ENCODE data around the gene LYL1. TPM values are rescaled to one million over a fixed set of nuclear protein-coding genes. Genes with fewer than 3 reads are reported as not detected.

Gene LYL1
- total and polyA plus RNA-seq, 2 of the 13 experiments (the other 11 are each of a cell fraction or from before 2014, with no cell fraction given) = 0.75 to 0.92 TPM

DNA sequence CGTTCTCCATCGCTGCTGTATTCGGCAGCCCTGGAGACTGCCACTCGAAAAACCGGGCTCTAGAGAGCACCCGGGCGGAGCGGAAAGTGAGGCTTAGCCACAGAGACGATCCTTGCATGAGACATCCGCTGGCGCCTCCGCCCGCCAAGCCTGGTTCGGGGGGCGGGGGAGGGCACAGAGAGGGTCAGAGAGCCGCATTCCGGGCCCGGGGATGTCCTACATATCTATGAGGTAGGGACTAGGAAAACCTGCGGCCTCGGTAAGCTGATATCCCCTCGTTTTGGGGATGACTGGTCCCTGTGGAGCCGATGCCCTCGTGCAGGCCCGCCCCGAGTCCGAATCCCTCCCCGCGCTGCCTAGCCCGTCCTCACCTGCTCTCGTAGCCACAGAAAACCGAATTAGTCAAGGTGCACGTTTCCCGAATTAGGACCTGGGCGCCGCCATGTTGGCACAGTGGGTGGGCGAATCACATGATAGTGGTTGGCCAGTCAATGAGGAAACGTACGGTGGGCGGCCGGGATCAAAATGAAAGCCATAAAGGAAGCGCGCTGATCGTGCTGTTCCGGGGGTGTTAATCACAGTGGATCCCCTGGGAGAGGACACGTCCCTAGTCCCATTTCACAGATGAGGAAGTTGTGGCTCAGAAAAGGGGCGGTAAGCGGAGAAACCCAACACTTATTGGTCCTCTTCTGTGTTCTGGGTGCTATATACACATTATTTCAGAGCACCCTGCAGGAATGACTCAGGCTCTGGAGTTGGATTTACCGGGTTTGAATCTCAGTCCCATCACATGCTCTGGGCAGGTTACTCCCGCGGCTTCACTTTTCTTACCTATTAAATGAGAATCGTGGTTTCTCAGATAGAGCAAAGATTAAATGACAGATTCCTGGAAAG, 13.9 kb upstream of the LYL1 start, which contains the start of gene TRMT1 (continued):
- no peak for TF ChIP-seq SKIL (CRISPR knock-in tag; IDR thresholded peaks at IDR 0.05; ENCODE audit: borderline replicate concordance)
- TF ChIP-seq ZNF446 (CRISPR knock-in tag; IDR thresholded peaks at IDR 0.05) = no peak
- peak; percentile 78; the same call in 1 of the 2 replicates for TF ChIP-seq ZNF704 (CRISPR knock-in tag; IDR thresholded peaks at IDR 0.05; ENCODE audit: borderline replicate concordance)
- TF ChIP-seq ZNF3 (CRISPR knock-in tag; IDR thresholded peaks at IDR 0.05) = no peak
- TF ChIP-seq, protein P1, sequence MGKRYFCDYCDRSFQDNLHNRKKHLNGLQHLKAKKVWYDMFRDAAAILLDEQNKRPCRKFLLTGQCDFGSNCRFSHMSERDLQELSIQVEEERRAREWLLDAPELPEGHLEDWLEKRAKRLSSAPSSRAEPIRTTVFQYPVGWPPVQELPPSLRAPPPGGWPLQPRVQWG (CRISPR knock-in tag; IDR thresholded peaks at IDR 0.05; ENCODE audit: borderline replicate concordance, low read depth) = no peak
- TF ChIP-seq ZNF710 (CRISPR knock-in tag; IDR thresholded peaks at IDR 0.05; ENCODE audit: borderline replicate concordance) = no peak
- no peak for TF ChIP-seq ZNF512B (CRISPR knock-in tag; IDR thresholded peaks at IDR 0.05; ENCODE audit: borderline replicate concordance)
- TF ChIP-seq RCOR2 (CRISPR knock-in tag; IDR thresholded peaks at IDR 0.05) = peak; percentile 97
- no peak for TF ChIP-seq ZNF207 (IDR thresholded peaks at IDR 0.05; ENCODE audit: borderline replicate concordance)
- TF ChIP-seq, protein P2, sequence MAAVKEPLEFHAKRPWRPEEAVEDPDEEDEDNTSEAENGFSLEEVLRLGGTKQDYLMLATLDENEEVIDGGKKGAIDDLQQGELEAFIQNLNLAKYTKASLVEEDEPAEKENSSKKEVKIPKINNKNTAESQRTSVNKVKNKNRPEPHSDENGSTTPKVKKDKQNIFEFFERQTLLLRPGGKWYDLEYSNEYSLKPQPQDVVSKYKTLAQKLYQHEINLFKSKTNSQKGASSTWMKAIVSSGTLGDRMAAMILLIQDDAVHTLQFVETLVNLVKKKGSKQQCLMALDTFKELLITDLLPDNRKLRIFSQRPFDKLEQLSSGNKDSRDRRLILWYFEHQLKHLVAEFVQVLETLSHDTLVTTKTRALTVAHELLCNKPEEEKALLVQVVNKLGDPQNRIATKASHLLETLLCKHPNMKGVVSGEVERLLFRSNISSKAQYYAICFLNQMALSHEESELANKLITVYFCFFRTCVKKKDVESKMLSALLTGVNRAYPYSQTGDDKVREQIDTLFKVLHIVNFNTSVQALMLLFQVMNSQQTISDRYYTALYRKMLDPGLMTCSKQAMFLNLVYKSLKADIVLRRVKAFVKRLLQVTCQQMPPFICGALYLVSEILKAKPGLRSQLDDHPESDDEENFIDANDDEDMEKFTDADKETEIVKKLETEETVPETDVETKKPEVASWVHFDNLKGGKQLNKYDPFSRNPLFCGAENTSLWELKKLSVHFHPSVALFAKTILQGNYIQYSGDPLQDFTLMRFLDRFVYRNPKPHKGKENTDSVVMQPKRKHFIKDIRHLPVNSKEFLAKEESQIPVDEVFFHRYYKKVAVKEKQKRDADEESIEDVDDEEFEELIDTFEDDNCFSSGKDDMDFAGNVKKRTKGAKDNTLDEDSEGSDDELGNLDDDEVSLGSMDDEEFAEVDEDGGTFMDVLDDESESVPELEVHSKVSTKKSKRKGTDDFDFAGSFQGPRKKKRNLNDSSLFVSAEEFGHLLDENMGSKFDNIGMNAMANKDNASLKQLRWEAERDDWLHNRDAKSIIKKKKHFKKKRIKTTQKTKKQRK (IDR thresholded peaks at IDR 0.05; ENCODE audit: low read length) = no peak
- TF ChIP-seq ZNF724P (CRISPR knock-in tag; IDR thresholded peaks at IDR 0.05; ENCODE audit: borderline replicate concordance) = no peak
- 0 out of 2 replicates have a peak, but pooled peaks have one; percentile 54 for TF ChIP-seq KDM3A (CRISPR knock-in tag; IDR thresholded peaks at IDR 0.05; ENCODE audit: low read depth)
- 0 out of 2 replicates have a peak, but pooled peaks have one; percentile 44 for TF ChIP-seq HOXA5 (CRISPR knock-in tag; IDR thresholded peaks at IDR 0.05)
- TF ChIP-seq HNF4A (CRISPR knock-in tag; IDR thresholded peaks at IDR 0.05) = no peak; the same call in 1 of the 2 replicates
- no peak; the same call in 1 of the 2 replicates for TF ChIP-seq ZNF850 (CRISPR knock-in tag; conservative IDR thresholded peaks at IDR 0.05)
